IMR-90 (cell line): ENCODE measurements around the gene GBX2. TPM values are rescaled to one million over a fixed set of nuclear protein-coding genes. Genes with fewer than 3 reads are reported as not detected.

Experiments used
- ATAC-seq: fragments of 200-7000 bp; cut with Tn5 transposase; 2 replicates; pipeline ENCODE4 v1.9.1; 2020; ENCODE audit warnings: low read depth, mild to moderate bottlenecking, moderate library complexity
- BruUV-seq: library from RNA; stranded (reverse); fragments of 400-500 nt; replicated peaks from 2 replicates; lab custom pipeline; 2021; lab: Mats Ljungman, UMichigan
- CTCF ChIA-PET: fragments of 300-600 bp; formaldehyde crosslinking; extraction: SDS; loops from one replicate; lab custom pipeline; 2021; ENCODE audit warnings: antibody characterized with exemption; lab: Yijun Ruan, JAX
- POLR2A ChIA-PET: fragments of 300-600 bp; sonication (Branson Sonifier 250); formaldehyde crosslinking; loops from one replicate; lab custom pipeline; 2022; ENCODE audit warnings: antibody characterized with exemption; ENCODE audit not compliant: unreplicated experiment; lab: Charles Lee
- DNase-seq: peaks from one replicate; pipeline ENCODE4 v3.0.0; 2013
- H2AFZ ChIP-seq: replicated peaks from 2 replicates; pipeline ENCODE3; 2013; ENCODE audit warnings: low read length, mild to moderate bottlenecking; ENCODE audit not compliant: poor library complexity
- H2AK5ac ChIP-seq: 2 replicates; pipeline ENCODE4 v1.6.1; 2013; ENCODE audit warnings: low read depth, low read length, inconsistent platforms
- H2AK9ac ChIP-seq: replicated peaks from 2 replicates; pipeline ENCODE3; 2013; ENCODE audit warnings: mild to moderate bottlenecking, low read depth, low read length, moderate library complexity; ENCODE audit not compliant: poor library complexity
- H2BK120ac ChIP-seq: 2 replicates; pipeline ENCODE4 v1.6.1; 2013; ENCODE audit warnings: low read depth, low read length, inconsistent platforms
- H2BK15ac ChIP-seq: 3 replicates; pipeline ENCODE4 v1.6.1; 2013; ENCODE audit warnings: low read depth, low read length, inconsistent platforms
- H2BK20ac ChIP-seq: 2 replicates; pipeline ENCODE4 v1.6.1; 2013; ENCODE audit warnings: low read depth, mild to moderate bottlenecking, inconsistent platforms, low read length, moderate library complexity
- H2BK5ac ChIP-seq: 2 replicates; pipeline ENCODE4 v1.6.1; 2013; ENCODE audit warnings: mild to moderate bottlenecking, low read depth, low read length, inconsistent platforms; ENCODE audit not compliant: poor library complexity, severe bottlenecking
- H3K14ac ChIP-seq: replicated peaks from 2 replicates; pipeline ENCODE4 v1.6.1; 2013; ENCODE audit warnings: low read depth, low read length, inconsistent platforms
- H3K18ac ChIP-seq: 2 replicates; pipeline ENCODE4 v1.6.1; 2013; ENCODE audit warnings: low read depth, low read length, control low read depth
- H3K23ac ChIP-seq: 2 replicates; pipeline ENCODE4 v1.6.1; 2013; ENCODE audit warnings: low read depth, low read length, inconsistent platforms
- H3K27ac ChIP-seq: 2 replicates; pipeline ENCODE4 v1.5.1; 2013; ENCODE audit warnings: mild to moderate bottlenecking, control low read depth, low read length; ENCODE audit not compliant: insufficient read depth
- H3K27me3 ChIP-seq: 2 replicates; pipeline ENCODE4 v1.6.1; 2013; ENCODE audit warnings: low read length; ENCODE audit not compliant: control insufficient read depth, insufficient read depth
- H3K36me3 ChIP-seq: 2 replicates; pipeline ENCODE4 v1.6.1; 2013; ENCODE audit warnings: low read length, mixed read lengths; ENCODE audit not compliant: control insufficient read depth, insufficient read depth
- H3K4ac ChIP-seq: 2 replicates; pipeline ENCODE4 v1.6.1; 2013; ENCODE audit warnings: low read depth, low read length, inconsistent platforms
- H3K4me1 ChIP-seq: 2 replicates; pipeline ENCODE4 v1.6.1; 2013; ENCODE audit warnings: low read length, mixed read lengths; ENCODE audit not compliant: control insufficient read depth, insufficient read depth
- H3K4me2 ChIP-seq: 2 replicates; pipeline ENCODE4 v1.6.1; 2013; ENCODE audit warnings: low read depth, mild to moderate bottlenecking, control low read depth, low read length, moderate library complexity
- H3K4me3 ChIP-seq: 2 replicates; pipeline ENCODE4 v1.5.1; 2013; ENCODE audit warnings: low read depth, mild to moderate bottlenecking, control low read depth, low read length, moderate library complexity; ENCODE audit not compliant: insufficient read depth
- H3K56ac ChIP-seq: 2 replicates; pipeline ENCODE4 v1.6.1; 2013; ENCODE audit warnings: low read length, inconsistent platforms; ENCODE audit not compliant: insufficient read depth; ENCODE audit errors: extremely low read depth
- H3K79me1 ChIP-seq, 2 experiments: 2 replicates each; pipeline ENCODE4 v1.6.1; 2013; ENCODE audit warnings: low read length in 2 of 2, inconsistent platforms in 1 of 2, low read depth in 1 of 2
- H3K9ac ChIP-seq: 2 replicates; pipeline ENCODE4 v1.6.1; 2013; ENCODE audit warnings: low read depth, low read length, control low read depth
- H3K9me1 ChIP-seq: 2 replicates; pipeline ENCODE4 v1.6.1; 2013; ENCODE audit warnings: low read length, inconsistent platforms; ENCODE audit not compliant: insufficient read depth
- H3K9me3 ChIP-seq: 2 replicates; pipeline ENCODE4 v1.6.1; 2013; ENCODE audit warnings: low read length; ENCODE audit not compliant: control insufficient read depth, insufficient read depth
- H4K20me1 ChIP-seq: 2 replicates; pipeline ENCODE4 v1.6.1; 2013; ENCODE audit warnings: low read length, inconsistent platforms; ENCODE audit not compliant: insufficient read depth
- H4K5ac ChIP-seq: 2 replicates; pipeline ENCODE4 v1.6.1; 2013; ENCODE audit warnings: mild to moderate bottlenecking, low read depth, low read length, control low read depth
- H4K8ac ChIP-seq, 2 experiments: 2 replicates each; pipeline ENCODE4 v1.6.1; 2013; ENCODE audit warnings: low read depth in 2 of 2, low read length in 2 of 2, control low read depth in 1 of 2, inconsistent platforms in 1 of 2
- H4K91ac ChIP-seq: 2 replicates; pipeline ENCODE4 v1.6.1; 2013; ENCODE audit warnings: low read depth, low read length, inconsistent platforms; ENCODE audit not compliant: insufficient read depth
- BHLHE40 ChIP-seq: fragments of 150-350 bp; IDR thresholded peaks from 2 replicates; pipeline ENCODE4 v1.6.1; 2016; ENCODE audit warnings: mild to moderate bottlenecking, low read depth, low read length
- CEBPB ChIP-seq: IDR thresholded peaks from 2 replicates; pipeline ENCODE4 v1.6.1; 2012; ENCODE audit warnings: low read depth, low read length, improper control_type of control experiment
- CHD1 ChIP-seq: IDR thresholded peaks from 2 replicates; pipeline ENCODE4 v1.6.1; 2012; ENCODE audit warnings: low read depth, low read length, improper control_type of control experiment
- FOS ChIP-seq: fragments of 150-350 bp; IDR thresholded peaks from 2 replicates; pipeline ENCODE4 v1.6.1; 2016; ENCODE audit warnings: low read depth, low read length
- MAFK ChIP-seq: IDR thresholded peaks from 2 replicates; pipeline ENCODE4 v1.6.1; 2012; ENCODE audit warnings: low read depth, low read length, improper control_type of control experiment
- MXI1 ChIP-seq: IDR thresholded peaks from 2 replicates; pipeline ENCODE4 v1.6.1; 2012; ENCODE audit warnings: low read depth, mild to moderate bottlenecking, low read length, moderate library complexity, borderline replicate concordance
- NFE2L2 ChIP-seq: fragments of 150-350 bp; IDR thresholded peaks from 2 replicates; pipeline ENCODE4 v1.6.1; 2016; ENCODE audit warnings: low read depth, mild to moderate bottlenecking, low read length
- POLR2A ChIP-seq: IDR thresholded peaks from 2 replicates; pipeline ENCODE4 v1.6.1; 2012; ENCODE audit warnings: mild to moderate bottlenecking, low read depth, low read length
- RAD21 ChIP-seq: IDR thresholded peaks from 2 replicates; pipeline ENCODE4 v1.6.1; 2012; ENCODE audit warnings: low read length, improper control_type of control experiment
- RCOR1 ChIP-seq: IDR thresholded peaks from 2 replicates; pipeline ENCODE4 v1.6.1; 2012; ENCODE audit warnings: mild to moderate bottlenecking, low read length, improper control_type of control experiment; ENCODE audit not compliant: insufficient replicate concordance
- RFX5 ChIP-seq: IDR thresholded peaks from 2 replicates; pipeline ENCODE4 v1.8.0; 2012; ENCODE audit warnings: low read depth, mild to moderate bottlenecking, low read length, moderate library complexity
- SMC3 ChIP-seq: fragments of 150-350 bp; IDR thresholded peaks from 2 replicates; pipeline ENCODE4 v1.6.1; 2016; ENCODE audit warnings: low read depth, mild to moderate bottlenecking, antibody characterized with exemption, low read length, moderate library complexity
- USF2 ChIP-seq: fragments of 150-350 bp; IDR thresholded peaks from 2 replicates; pipeline ENCODE4 v1.6.1; 2017; ENCODE audit warnings: mild to moderate bottlenecking, antibody characterized with exemption, low read length, low read depth
- WGBS, 2 experiments: methylation state at CpG; one replicate each; pipeline versions ENCODE4 v1.1.5 to v1.1.7; 2013; ENCODE audit warnings: missing lambda C conversion rate in 2 of 2; ENCODE audit not compliant: insufficient read length in 1 of 2; ENCODE audit errors: extremely low coverage in 2 of 2; 5-methylcytosine and 5-hydroxymethylcytosine counted together
- dilution Hi-C: fragments of 300-500 bp; cut with HindIII; formaldehyde crosslinking; loops from one replicate; pipeline ENCODE4 v1.14.3; 2018; ENCODE audit warnings: low sequenced_read_pairs; ENCODE audit not compliant: unreplicated experiment
- in situ Hi-C: fragments of 300-500 bp; cut with MboI; formaldehyde crosslinking; loops from 3 replicates; pipeline ENCODE4 v1.14.3; 2019; ENCODE audit warnings: low sequenced_read_pairs, inconsistent platforms, mixed read lengths
- intact Hi-C: fragments of 100-400 bp; cut with micrococcal nuclease; formaldehyde crosslinking; loops from 2 replicates; pipeline ENCODE4 v1.10.0; 2022
- polyA plus RNA-seq, 3 experiments: library from polyadenylated mRNA; depleted of rRNA; stranded (reverse); fragments of >200 nt; gene quantifications; 2 replicates each; pipeline ENCODE4 v1.2.3, GENCODE V29; 2012; ENCODE audit warnings: low replicate concordance in 1 of 3
- total RNA-seq: library from RNA; depleted of rRNA; stranded (reverse); fragments of >200 nt; gene quantifications from 2 replicates; pipeline ENCODE4 v1.2.3, GENCODE V29; 2012
- TF ChIP-seq, protein P1 (sequence below): conservative IDR thresholded peaks from 2 replicates; pipeline ENCODE4 v1.5.1; 2012; ENCODE audit warnings: mild to moderate bottlenecking, low read depth, low read length, improper control_type of control experiment
- TF ChIP-seq, protein P2 (sequence below): fragments of 150-350 bp; IDR thresholded peaks from 2 replicates; pipeline ENCODE4 v1.6.1; 2016; ENCODE audit warnings: low read depth, mild to moderate bottlenecking, low read length, moderate library complexity, borderline replicate concordance

GBX2 gene
- total and polyA plus RNA-seq, 2 of the 4 experiments (the other 2 are of a cell fraction): 0.10 TPM; not detected in 1

DNA sequence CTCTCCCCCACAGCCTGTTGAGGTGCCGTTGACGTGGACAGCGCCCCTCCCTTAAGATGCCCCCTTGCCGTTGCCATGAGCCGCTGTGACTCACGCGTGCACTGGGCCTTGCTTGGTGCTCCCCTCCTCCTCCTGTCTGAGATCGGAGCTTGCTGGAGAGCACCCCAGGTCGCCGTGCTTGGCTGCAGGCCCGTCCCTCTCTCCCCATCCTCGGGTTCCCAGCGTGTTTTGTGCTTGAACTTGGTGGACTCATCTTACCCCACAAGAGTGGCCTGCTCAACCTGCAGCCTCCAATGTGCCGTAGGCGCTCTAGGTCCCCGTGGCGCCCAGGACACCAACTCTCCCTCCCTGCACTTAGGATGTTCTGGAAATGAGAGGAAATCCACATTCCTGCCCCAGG is 39.9 kb downstream of the GBX2 start:
- Histone ChIP-seq H3K14ac (no peak overlapping the region), H3K9me1 (no peaks in the 10 kb centered on the region; the same call in 1 of the 2 replicates), H2BK15ac (no peak overlapping the region), H3K23ac (no peak overlapping the region), H3K9ac (no peak overlapping the region), H2AFZ (peak overlapping the region; percentile 33), H3K18ac (no peak overlapping the region), H3K4me3 (no peak overlapping the region), H2BK5ac (no peak overlapping the region), H2BK20ac (no peak overlapping the region), H2AK5ac (no peak overlapping the region), H4K8ac (no peak overlapping the region), H3K4me1 (no peaks in the 10 kb centered on the region), H2BK120ac (no peak overlapping the region), H3K9me3 (no peaks in the 10 kb centered on the region), H4K20me1 (no peaks in the 10 kb centered on the region), H3K4me2 (no peak overlapping the region), H3K27me3 (no peaks in the 10 kb centered on the region), H2AK9ac (no peak overlapping the region), H3K79me1 (no peaks in the 10 kb centered on the region), H3K4ac (no peak overlapping the region), H3K27ac (no peak overlapping the region), H3K36me3 (peaks cover 5% of the 10 kb centered on the region; the same call in 1 of the 2 replicates), H4K91ac (no peak overlapping the region), H3K56ac (no peak overlapping the region), H4K5ac (no peak overlapping the region)
- no peak for DNase-seq
- ChIA-PET POLR2A (no interaction called here), CTCF (no interaction called here)
- TF ChIP-seq, protein P1, sequence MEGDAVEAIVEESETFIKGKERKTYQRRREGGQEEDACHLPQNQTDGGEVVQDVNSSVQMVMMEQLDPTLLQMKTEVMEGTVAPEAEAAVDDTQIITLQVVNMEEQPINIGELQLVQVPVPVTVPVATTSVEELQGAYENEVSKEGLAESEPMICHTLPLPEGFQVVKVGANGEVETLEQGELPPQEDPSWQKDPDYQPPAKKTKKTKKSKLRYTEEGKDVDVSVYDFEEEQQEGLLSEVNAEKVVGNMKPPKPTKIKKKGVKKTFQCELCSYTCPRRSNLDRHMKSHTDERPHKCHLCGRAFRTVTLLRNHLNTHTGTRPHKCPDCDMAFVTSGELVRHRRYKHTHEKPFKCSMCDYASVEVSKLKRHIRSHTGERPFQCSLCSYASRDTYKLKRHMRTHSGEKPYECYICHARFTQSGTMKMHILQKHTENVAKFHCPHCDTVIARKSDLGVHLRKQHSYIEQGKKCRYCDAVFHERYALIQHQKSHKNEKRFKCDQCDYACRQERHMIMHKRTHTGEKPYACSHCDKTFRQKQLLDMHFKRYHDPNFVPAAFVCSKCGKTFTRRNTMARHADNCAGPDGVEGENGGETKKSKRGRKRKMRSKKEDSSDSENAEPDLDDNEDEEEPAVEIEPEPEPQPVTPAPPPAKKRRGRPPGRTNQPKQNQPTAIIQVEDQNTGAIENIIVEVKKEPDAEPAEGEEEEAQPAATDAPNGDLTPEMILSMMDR: no peak
- no peak for TF ChIP-seq CHD1
- TF ChIP-seq RFX5: no peak
- TF ChIP-seq FOS: no peak
- TF ChIP-seq MAFK: no peak
- TF ChIP-seq SMC3: no peak
- TF ChIP-seq, protein P2, sequence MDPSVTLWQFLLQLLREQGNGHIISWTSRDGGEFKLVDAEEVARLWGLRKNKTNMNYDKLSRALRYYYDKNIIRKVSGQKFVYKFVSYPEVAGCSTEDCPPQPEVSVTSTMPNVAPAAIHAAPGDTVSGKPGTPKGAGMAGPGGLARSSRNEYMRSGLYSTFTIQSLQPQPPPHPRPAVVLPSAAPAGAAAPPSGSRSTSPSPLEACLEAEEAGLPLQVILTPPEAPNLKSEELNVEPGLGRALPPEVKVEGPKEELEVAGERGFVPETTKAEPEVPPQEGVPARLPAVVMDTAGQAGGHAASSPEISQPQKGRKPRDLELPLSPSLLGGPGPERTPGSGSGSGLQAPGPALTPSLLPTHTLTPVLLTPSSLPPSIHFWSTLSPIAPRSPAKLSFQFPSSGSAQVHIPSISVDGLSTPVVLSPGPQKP: no peak
- TF ChIP-seq NFE2L2: no peak
- TF ChIP-seq MXI1: no peak
- TF ChIP-seq CEBPB: no peak
- TF ChIP-seq RCOR1: no peak
- no peak for TF ChIP-seq RAD21
- TF ChIP-seq POLR2A: no peak
- TF ChIP-seq BHLHE40: no peak
- TF ChIP-seq USF2: no peak
- no TSS peak for BruUV-seq
- 85% methylated on average over 8 of the region's 17 CpGs; no CpG with 5 or more reads in 1 of the 2 experiments for WGBS, 2 experiments
- in situ Hi-C loops: no loop called here
- dilution Hi-C loops: no loop called here
- intact Hi-C loops: no loop called here
- ATAC-seq: no peak
